PC-3 (cell line): ENCODE measurements around the gene DMC1.

ENCODE experiments used
- EZH2 ChIP-seq: fragments of 300-600 bp; sonication (generic); IDR thresholded peaks from one replicate; pipeline ENCODE4 v1.6.1; 2017; ENCODE audit warnings: antibody characterized with exemption, mild to moderate bottlenecking, low read length; ENCODE audit not compliant: unreplicated experiment
- EZH2phosphoT487 ChIP-seq: fragments of 300-600 bp; sonication (generic); IDR thresholded peaks from 2 replicates; pipeline ENCODE4 v1.6.1; 2018; ENCODE audit warnings: mild to moderate bottlenecking, antibody characterized with exemption, low read length, borderline replicate concordance
- TF ChIP-seq, protein P1 (sequence below): fragments of 300-600 bp; sonication (generic); conservative IDR thresholded peaks from 2 replicates; pipeline ENCODE4 v1.5.1; 2017; ENCODE audit warnings: antibody characterized with exemption, low read depth, mild to moderate bottlenecking, low read length

DNA sequence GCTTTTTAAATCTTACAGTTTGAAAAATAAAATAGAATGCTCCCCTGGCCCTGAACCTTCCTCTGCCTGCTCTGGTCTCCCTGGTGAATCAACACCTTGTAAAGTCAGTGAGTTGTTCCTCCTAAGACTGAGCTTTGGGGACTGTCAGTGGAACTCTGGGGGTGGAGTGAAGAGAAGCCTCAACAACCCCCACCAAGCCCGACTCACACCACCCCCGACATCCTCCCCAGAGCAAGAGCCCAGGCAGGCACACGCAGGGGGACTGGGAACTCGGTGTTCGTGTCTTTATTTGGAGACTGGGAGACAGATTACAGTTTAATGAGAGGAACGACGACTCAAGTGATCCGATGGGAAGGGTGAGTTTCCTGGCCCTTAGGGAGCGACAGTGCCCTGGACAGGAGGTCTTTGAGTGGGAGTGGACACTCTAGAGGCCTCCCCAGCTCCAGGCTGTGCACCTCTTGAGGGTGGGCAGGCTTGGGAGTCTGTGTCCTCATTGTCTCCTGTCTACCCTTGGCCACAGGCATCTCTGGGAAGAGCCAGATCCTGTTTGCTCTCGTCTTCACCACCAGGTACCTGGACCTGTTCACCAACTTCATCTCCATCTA, 95.9 kb downstream of the DMC1 start:
- TF ChIP-seq EZH2 (no peak), EZH2phosphoT487 (no peak)
- TF ChIP-seq, protein P1, sequence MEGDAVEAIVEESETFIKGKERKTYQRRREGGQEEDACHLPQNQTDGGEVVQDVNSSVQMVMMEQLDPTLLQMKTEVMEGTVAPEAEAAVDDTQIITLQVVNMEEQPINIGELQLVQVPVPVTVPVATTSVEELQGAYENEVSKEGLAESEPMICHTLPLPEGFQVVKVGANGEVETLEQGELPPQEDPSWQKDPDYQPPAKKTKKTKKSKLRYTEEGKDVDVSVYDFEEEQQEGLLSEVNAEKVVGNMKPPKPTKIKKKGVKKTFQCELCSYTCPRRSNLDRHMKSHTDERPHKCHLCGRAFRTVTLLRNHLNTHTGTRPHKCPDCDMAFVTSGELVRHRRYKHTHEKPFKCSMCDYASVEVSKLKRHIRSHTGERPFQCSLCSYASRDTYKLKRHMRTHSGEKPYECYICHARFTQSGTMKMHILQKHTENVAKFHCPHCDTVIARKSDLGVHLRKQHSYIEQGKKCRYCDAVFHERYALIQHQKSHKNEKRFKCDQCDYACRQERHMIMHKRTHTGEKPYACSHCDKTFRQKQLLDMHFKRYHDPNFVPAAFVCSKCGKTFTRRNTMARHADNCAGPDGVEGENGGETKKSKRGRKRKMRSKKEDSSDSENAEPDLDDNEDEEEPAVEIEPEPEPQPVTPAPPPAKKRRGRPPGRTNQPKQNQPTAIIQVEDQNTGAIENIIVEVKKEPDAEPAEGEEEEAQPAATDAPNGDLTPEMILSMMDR = no peak
